Stimulated activated CD8-positive, alpha-beta memory T cell treated with anti-CD3 and anti-CD28 coated beads, Interleukin-15, amount 100 ng/mL, for 1 hour (primary cell): ENCODE measurements around the gene AQP9.
"Not testable (repeated sequence)": the region's sequence is repeated elsewhere in the genome, so short reads cannot be mapped to it uniquely, and the experiment has no call there.

Experiments used
- DNase-seq: peaks from one replicate; pipeline ENCODE4 v3.0.0-alpha.2; 2020; ENCODE audit warnings: low read depth

AQP9 gene

DNA sequence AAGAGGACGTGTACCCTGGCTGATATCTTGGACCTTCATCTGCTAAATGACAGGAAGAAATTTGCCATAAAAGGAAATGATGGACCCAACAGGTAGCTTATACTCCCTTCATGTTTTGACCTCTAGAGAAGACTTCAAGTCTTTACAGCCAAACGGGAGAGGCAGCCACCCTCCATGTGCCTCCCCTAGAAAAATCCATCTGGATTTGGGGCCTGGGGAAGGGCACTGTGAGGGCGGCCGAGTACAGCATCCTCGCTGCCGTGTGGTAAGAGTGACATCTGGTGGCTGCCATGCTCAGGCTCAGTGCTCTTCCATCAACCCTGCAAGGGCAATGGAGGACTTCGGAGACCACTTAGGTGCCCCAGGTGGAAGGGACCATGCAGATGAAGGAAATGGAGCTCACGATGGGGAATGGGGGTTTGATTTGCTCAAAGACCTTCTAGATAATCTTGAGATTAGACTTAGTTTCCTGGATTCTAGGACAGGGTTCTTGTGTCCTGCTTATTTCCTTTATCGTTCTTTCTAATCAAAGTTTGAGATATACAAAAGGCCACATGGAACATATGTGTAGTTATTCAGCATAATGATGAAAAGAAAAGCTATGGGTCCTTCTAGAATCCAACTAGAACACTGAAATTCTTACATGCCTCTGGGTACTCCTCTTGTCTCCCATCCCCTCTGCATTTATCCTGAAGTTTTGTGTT lies 44.4 kb downstream of the AQP9 start:
- DNase-seq: no peak

DNA sequence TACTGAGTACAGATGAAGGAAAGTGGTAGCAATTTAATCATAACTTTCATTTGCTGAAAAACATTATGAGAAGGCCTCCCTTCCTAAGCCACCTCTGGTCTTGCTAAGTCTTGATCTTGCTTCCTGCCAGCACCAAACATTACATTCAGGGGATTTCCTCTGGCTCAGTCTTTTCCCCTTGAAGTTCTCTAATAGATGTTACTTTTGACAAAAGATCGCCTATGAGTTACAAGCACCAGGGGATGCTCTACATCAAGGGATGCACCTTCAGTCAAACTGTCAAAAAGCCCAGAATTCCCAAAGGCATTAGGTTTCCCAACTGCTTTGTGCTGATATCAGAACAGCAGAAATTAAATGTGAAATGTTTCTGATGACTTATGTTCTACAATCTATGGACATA lies 47.3 kb downstream of the AQP9 start:
- no peak for DNase-seq

DNA sequence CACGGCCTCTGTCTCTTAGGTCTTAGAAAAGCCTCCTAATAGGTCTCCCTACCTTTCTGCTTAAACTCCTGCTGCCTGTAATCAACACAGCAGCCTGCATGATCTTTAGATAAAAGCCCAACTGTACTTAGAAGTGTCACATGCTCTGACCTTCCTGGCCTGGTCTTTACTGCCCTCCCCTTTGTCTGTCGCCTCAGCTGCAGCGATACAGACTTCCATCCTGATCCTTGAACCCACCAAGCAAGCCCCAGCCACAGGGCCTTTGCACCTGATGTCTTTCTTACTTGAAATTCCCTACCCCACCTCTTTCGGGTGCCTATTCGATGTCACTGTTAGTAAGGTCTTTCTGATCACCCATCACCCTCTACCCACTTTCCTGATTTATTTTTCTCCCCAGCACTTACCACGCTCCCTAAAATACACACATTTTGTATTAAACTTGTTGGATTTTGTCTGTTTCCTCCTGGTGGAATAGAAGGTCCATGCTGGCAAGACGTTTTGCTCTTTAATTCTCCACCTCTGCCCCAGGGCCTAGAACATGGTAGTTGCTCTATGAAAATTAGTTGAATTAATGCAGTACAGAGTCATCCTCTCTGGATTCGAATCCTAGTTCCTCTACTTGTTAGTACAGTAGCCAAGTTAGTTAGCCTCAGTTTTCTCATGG lies 51.1 kb downstream of the AQP9 start:
- no peak for DNase-seq

DNA sequence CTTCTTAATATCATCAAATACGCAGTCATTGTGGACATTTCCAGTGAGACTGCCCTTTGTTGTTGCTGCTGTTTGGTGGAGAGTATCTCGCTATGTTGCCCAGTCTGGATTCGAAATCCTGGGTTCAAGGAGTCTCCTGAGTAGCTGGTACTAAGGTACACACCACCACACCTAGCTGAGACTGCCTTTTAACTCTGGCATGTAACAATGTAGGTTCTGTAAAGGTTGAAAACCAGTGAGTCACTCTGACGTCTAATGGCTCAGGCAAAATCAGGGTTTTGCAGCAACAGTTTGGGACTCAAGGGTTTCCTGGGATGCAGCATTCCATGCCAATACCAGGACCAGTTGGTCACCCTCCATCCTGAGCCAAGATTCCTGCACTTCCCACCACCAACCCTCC lies 52.2 kb downstream of the AQP9 start:
- no peak for DNase-seq

- not testable (repeated sequence) for DNase-seq
These were observed 55.5 kb downstream of the AQP9 start for GRCh38 chr15:58193636-58194035.

DNA sequence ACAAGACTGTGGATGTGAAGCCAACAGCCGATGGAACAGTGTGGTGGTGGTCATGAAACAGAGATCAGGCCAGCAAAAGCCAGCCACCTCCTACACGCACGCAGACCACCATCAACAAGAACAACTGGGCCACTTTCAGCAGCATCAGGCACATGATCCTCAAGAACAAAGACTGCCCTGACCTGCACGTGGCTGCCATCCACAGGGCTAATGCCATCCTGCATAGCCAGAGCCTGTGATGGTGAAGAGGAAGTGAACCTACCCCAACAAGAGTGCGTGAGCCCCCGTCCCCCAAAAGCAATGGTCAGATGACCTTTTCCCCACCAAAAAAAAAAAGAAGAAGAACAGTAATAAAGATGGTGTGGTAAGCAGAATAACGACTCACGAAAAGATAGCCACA lies 62.6 kb downstream of the AQP9 start:
- DNase-seq: no peak

- DNase-seq: no peak
These were observed 63.3 kb downstream of the AQP9 start for GRCh38 chr15:58201516-58201915.

- DNase-seq: no peak
These were observed 65.4 kb downstream of the AQP9 start for GRCh38 chr15:58203537-58203936.

- DNase-seq: no peak
These were observed 68.0 kb downstream of the AQP9 start for GRCh38 chr15:58206151-58206550.

DNA sequence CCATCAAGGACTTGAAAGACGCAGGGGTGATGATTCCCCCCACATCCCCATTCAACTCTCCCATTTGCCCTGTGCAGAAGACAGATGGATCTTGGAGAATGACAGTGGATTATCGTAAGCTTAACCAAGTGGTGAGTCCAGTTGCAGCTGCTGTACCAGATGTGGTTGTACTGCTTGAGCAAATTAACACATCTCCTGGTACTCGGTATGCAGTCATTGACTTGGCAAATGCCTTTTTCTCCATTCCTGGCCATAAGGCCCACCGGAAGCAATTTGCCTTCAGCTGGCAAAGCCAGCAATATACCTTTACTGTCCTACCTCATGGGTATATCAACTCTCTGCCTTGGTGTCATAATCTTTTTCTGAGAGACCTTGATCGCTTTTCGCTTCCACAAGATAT lies 70.0 kb downstream of the AQP9 start:
- DNase-seq: not testable (repeated sequence)

- DNase-seq: not testable (repeated sequence)
These were observed 70.9 kb downstream of the AQP9 start for GRCh38 chr15:58209007-58209481.

DNA sequence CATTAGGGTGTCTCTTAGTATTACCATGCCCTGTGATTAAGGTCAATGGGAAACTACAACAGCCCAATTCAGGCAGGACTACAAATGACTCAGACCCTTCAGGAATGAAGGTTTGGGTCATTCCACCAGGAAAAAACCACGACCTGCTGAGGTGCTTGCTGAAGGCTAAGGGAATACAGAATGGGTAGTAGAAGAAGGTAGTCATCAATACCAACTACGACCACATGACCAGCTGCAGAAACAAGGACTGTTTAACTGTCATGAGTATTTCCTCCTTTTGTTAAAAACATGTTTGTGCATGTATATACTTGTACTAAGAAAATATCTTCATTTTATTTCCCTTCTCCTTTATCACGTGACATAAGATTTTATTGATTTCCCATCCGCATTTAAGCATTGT lies 71.8 kb downstream of the AQP9 start:
- DNase-seq: not testable (repeated sequence)

DNA sequence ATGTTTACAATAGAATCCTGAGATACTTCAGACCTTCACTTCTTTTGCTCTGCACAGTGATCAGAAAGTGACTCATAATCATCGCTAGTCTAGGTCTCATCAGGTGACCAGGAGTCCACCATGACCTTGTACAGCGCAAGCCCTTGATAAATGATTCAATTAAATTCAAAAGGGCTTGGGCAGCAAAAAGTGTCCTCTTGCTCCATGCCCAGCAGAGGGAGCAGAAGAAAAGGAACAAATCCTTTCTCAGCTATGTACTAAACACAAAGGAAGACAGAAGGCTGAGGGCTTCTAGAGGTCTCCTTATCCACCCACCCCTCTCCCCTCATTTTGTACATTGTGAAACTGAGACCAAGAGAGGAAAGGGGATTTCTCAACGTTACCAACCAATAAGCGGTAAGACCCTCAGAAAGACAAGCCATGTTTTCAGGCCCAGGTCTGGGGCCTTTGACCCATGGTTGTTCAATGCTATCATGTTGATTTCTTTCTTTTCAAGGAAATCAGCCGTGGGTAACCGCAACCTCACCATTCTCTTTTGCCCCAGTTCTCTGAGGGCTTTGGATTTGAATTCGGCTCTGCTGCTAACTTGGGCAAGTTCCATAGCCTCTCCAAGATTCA lies 74.8 kb downstream of the AQP9 start:
- no peak for DNase-seq

DNA sequence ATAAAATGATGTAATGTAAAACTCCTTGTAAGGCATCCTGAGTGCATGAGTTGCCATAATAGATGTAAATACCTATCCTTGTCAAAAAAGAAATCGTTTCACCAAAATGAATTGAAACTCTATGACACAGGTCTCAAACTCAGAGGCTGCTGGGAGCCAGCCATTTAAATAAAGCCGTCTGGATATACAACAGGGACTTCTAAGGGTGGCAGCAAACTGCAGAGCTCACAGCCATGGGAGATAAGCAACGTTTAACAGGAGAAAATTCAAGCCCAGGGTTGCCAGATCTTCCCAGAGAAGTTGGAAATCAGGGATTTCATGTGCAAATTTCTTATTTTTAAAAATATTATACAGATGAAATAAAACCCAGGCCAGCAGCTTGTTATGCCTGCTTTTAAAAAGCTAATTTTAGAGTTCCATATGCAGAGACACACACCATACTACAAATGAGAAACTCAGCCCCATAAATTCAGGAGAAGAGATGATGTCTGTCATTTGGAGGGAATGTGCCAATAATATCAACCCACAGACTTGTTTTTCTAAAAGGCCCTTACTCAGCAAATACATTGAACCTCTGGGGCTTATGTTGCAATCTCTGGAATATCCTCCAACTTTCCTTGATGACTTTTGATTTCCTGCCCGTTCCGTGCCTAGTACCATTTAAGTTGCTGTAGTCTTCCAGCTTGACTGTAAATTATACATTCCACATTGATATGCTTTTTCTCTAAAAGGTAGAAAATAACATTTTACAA lies 75.6 kb downstream of the AQP9 start:
- DNase-seq: no peak

DNA sequence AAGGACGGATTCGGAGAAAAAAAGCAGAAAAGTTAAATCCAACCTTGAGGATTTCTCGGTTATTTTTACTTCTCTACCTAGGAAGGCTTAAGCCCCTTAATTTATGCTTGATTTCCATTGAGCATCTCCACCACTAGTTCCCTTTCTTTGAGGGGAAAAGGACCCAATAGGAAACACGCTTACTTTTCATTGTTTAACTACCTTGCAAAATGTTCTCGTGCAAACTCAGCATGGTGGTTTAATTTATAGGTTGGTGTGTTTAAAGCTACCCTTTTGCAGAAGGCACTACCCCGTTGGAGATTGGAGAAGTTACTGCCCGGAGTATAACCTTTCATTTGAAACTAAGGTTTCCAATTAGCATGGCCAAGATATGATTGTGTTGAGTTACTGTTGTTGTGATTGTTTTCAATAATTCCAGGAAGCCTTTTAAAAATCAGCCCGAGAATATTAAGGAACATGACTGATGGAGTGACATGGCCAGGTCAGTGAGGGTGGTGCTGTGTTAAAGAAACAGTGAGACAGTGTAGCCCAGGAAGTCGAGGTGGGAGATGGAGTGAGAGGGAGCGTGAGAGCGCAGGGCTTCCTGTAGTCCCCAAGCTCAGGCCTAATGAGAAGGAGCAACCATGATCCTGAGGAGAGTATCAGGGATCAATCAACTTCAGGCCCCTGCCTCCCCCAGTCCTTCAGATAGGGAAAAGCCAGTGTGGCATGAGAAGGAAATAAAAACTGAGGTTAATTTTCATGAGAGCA lies 76.6 kb downstream of the AQP9 start:
- DNase-seq: no peak

DNA sequence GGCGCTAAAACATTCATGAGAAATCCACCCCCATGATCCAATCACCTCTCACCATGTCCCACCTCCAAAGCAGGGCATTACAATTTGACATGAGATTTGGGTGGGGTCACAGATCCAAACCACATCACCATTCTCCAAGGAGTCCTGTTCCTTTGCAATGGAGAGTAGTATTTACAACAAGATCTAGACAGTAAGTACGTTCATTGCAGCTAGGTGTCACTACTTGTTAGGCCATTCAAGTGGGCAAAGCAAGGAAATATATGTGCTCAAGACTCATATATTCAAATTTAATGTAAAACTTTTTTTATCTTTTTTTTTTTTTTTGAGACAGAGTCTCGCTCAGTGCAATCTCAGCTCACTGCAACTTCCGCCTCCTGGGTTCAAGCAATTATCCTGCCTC lies 79.3 kb downstream of the AQP9 start:
- DNase-seq: no peak

DNA sequence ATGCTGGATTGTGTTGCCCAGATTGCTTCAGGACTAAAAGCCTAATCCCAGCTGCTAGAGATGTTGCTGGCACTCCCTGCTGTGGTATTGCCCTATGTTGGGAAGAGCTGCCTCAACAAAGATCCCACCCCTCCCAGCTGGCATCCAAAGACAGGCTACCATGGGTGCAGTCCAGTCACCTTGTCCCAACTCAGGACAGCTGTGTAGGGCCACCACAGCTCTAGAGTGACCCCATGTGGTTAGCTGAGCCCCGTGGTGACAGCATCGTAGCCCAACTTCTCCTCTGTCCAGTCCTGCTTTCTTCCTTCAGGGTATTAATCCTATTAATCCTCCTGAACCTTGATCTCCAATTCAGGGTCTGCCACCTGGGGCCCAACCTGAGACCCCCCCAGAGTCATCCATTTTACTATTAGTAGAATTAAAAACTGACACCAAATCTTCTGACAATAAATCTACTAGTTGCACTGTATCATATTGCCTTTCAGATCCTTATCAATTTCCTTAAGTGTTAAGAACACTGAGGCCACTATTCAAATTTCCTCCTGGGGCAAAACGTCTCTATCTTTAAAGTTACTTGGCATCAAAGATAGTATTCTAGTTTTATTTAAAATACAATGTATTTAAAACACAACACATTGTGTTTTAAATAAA lies 83.5 kb downstream of the AQP9 start:
- no peak for DNase-seq

- no peak for DNase-seq
These were observed 84.5 kb downstream of the AQP9 start for GRCh38 chr15:58222679-58223078.

GRCh38 chr15:58223432-58223831 lies 85.3 kb downstream of the AQP9 start:
- DNase-seq: no peak

GRCh38 chr15:58224068-58224467 lies 85.9 kb downstream of the AQP9 start:
- DNase-seq: no peak
